ENCODE measurements around the gene AGAP1.
"Not testable (repeated sequence)": the region's sequence is repeated elsewhere in the genome, so short reads cannot be mapped to it uniquely, and the experiment has no call there.

- TF ChIP-seq CTCF, POLR2AphosphoS5 (IDR thresholded peaks at IDR 0.05): not testable (repeated sequence)
Observed at GRCh38 chr2:236062806-236063205, 569.0 kb downstream of the AGAP1 start.

Data from sigmoid colon (tissue), 4 donors.